ENCODE measurements around the gene ERP44.
"Not testable (repeated sequence)": the region's sequence is repeated elsewhere in the genome, so short reads cannot be mapped to it uniquely, and the experiment has no call there.

Gene ERP44

GRCh38 chr9:100099722-100100042 lies 882 bp upstream of the ERP44 start:
- DNase-seq, result no peak

- DNase-seq, result peak; percentile 44
Observed at GRCh38 chr9:100098046-100098886, 534 bp downstream of the ERP44 start.

- DNase-seq, result no peak
Observed at GRCh38 chr9:100096378-100096916, 2.4 kb downstream of the ERP44 start.

GRCh38 chr9:100094411-100094810 lies 4.4 kb downstream of the ERP44 start:
- not testable (repeated sequence) for DNase-seq

- no peak for DNase-seq
Observed at GRCh38 chr9:100092066-100092465, 6.7 kb downstream of the ERP44 start.

GRCh38 chr9:100091650-100092049 lies 7.2 kb downstream of the ERP44 start:
- no peak for DNase-seq

- DNase-seq, result no peak
Observed at GRCh38 chr9:100090880-100091279, 7.9 kb downstream of the ERP44 start.

- DNase-seq, result no peak
Observed at GRCh38 chr9:100088202-100088601, 10.6 kb downstream of the ERP44 start.

GRCh38 chr9:100087218-100087617 lies 11.6 kb downstream of the ERP44 start:
- DNase-seq, result peak; percentile 47

- no peak for DNase-seq
Observed at GRCh38 chr9:100086097-100086635, 12.6 kb downstream of the ERP44 start.

- peak; percentile 39 for DNase-seq
Observed at GRCh38 chr9:100084734-100085133, 14.1 kb downstream of the ERP44 start.

- no peak for DNase-seq
Observed at GRCh38 chr9:100084128-100084453, 14.7 kb downstream of the ERP44 start.

GRCh38 chr9:100083448-100084127 lies 15.2 kb downstream of the ERP44 start:
- DNase-seq, result no peak

- DNase-seq, result no peak
Observed at GRCh38 chr9:100082782-100083181, 16.0 kb downstream of the ERP44 start.

- not testable (repeated sequence) for DNase-seq
Observed at GRCh38 chr9:100076256-100076655, 22.5 kb downstream of the ERP44 start.

GRCh38 chr9:100074989-100075388 lies 23.8 kb downstream of the ERP44 start:
- DNase-seq, result no peak

GRCh38 chr9:100074093-100074492 lies 24.7 kb downstream of the ERP44 start:
- DNase-seq, result no peak

GRCh38 chr9:100072805-100073204 lies 26.0 kb downstream of the ERP44 start:
- DNase-seq, result no peak

GRCh38 chr9:100071271-100071670 lies 27.5 kb downstream of the ERP44 start:
- DNase-seq, result no peak

GRCh38 chr9:100070104-100071041 lies 28.4 kb downstream of the ERP44 start:
- DNase-seq, result no peak

GRCh38 chr9:100069068-100069467 lies 29.7 kb downstream of the ERP44 start:
- not testable (repeated sequence) for DNase-seq

GRCh38 chr9:100067990-100068389 lies 30.8 kb downstream of the ERP44 start:
- DNase-seq, result not testable (repeated sequence)

GRCh38 chr9:100066539-100066938 lies 32.3 kb downstream of the ERP44 start:
- DNase-seq, result no peak

Measured in CD4-positive, alpha-beta T cell treated with Interleukin-10 for 1 hour (primary cell).